T47D (cell line): Measurements from ENCODE around the gene TBX4.

Experiments used
- DNase-seq, 2 experiments: peaks; one replicate each; pipeline versions ENCODE4 v3.0.0 to v3.0.0-alpha.2; 2011 to 2012; ENCODE audit warnings: low read depth in 1 of 2, low spot score in 1 of 2
- JUND ChIP-seq: IDR thresholded peaks from 2 replicates; pipeline ENCODE4 v1.6.1; 2012; ENCODE audit warnings: low read depth
- in situ Hi-C: cut with HindIII; loops from 2 replicates; pipeline ENCODE4 v1.10.0; 2016; ENCODE audit warnings: low sequenced_read_pairs, low pct_unique_long_range_greater_than_20kb

The TBX4 gene

GRCh38 chr17:61461967-61462718, 9.9 kb downstream of the TBX4 start:
- in situ Hi-C loops, result no loop called here
- no peak for TF ChIP-seq JUND
- DNase-seq, result no peak

GRCh38 chr17:61462719-61463315, 10.6 kb downstream of the TBX4 start:
- in situ Hi-C loops, result no loop called here
- DNase-seq, result no peak
- no peak for TF ChIP-seq JUND

- in situ Hi-C loops, result no loop called here
These were observed 11.3 kb downstream of the TBX4 start for GRCh38 chr17:61463316-61464129.

GRCh38 chr17:61464130-61464842, 12.1 kb downstream of the TBX4 start:
- in situ Hi-C loops, result no loop called here

More at GRCh38 chr17:61463316-61464129, 11.3 kb downstream of the TBX4 start:
- TF ChIP-seq JUND, result no peak
- no peak for DNase-seq

GRCh38 chr17:61464843-61465180, 12.6 kb downstream of the TBX4 start:
- no peak for TF ChIP-seq JUND
- in situ Hi-C loops, result no loop called here
- no peak for DNase-seq

More at GRCh38 chr17:61464130-61464842, 12.1 kb downstream of the TBX4 start:
- TF ChIP-seq JUND, result no peak
- DNase-seq, result no peak

GRCh38 chr17:61465550-61466237, 13.5 kb downstream of the TBX4 start:
- no peak for TF ChIP-seq JUND
- DNase-seq, result no peak
- in situ Hi-C loops, result no loop called here

- in situ Hi-C loops, result no loop called here
- DNase-seq, result no peak
- no peak for TF ChIP-seq JUND
These were observed 14.0 kb downstream of the TBX4 start for GRCh38 chr17:61466246-61466645.

- TF ChIP-seq JUND, result no peak
- peak; percentile 66 to 74 for DNase-seq
- in situ Hi-C loops, result no loop called here
These were observed 15.4 kb downstream of the TBX4 start for GRCh38 chr17:61467416-61468262.

GRCh38 chr17:61468263-61468907, 16.2 kb downstream of the TBX4 start:
- TF ChIP-seq JUND, result no peak
- in situ Hi-C loops, result no loop called here
- DNase-seq, result no peak

GRCh38 chr17:61469474-61469873, 17.3 kb downstream of the TBX4 start:
- in situ Hi-C loops, result no loop called here
- DNase-seq, result no peak
- TF ChIP-seq JUND, result no peak

GRCh38 chr17:61469949-61470348, 17.7 kb downstream of the TBX4 start:
- TF ChIP-seq JUND, result no peak
- in situ Hi-C loops, result no loop called here
- no peak for DNase-seq
